HG02798 (cell line): ENCODE results near the gene NUP153.

Source experiments
- ATAC-seq: cut with Tn5 transposase; IDR thresholded peaks from one replicate; pipeline ENCODE4 v1.9.1; 2021; ENCODE audit warnings: mild to moderate bottlenecking; ENCODE audit not compliant: unreplicated experiment, poor library complexity

Gene NUP153

DNA sequence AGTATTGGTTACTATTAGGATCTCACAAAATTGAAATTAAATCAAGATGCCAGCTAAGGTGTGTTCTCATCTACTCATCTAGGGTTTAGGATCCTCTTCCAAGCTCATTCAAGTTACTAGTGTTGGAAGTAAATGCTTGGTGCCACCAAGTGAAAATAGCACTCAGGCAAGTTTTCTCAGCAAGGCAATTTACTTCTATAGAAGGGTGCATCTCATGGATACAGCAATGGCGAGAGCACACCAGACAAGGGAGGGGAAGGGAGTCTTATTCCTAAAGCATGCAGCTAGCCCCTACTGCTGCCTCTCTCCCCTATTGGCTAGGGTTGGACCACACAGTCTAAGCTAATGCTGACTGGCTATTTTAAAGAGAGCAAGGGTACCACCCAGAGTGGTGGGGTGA lies 129.7 kb downstream of the NUP153 start:
- ATAC-seq, result no peak

DNA sequence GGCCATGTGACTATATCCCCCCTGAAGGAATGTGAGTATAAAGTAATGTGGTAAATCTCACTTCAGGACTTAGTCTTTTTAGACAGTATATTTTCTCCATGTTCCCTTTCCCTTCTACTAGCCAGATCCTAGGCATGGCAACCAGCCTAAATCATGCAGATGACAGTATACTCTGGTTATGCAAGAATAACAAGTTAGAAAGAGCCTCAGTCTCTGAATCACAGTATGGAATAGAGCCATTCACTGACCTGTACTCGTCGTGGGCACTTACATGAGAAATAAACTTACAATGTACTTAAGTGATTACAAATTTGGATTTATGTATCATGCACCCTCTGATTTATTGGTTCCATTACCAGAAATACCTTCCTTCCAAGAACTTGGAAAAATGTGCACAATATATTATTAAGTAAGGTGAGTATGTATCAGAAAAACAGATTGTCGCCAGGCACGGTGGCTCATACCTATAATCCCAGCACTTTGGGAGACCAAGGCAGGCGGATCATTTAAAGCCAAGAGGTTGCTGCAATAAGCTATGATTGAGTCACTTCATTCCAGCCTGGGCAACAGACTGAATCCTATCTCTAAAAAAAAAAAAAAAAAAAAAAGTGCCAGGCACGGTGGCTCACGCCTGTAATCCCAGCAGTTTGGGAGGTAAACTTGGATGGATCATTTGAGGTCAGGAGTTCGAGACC lies 131.7 kb downstream of the NUP153 start:
- no peak for ATAC-seq

- ATAC-seq, result no peak
Observed at GRCh38 chr6:17565399-17565798, 141.3 kb downstream of the NUP153 start.
